HG03064 (cell line): ENCODE results near the gene ERCC4.

Source experiments
- ATAC-seq: cut with Tn5 transposase; IDR thresholded peaks from one replicate; pipeline ENCODE4 v1.9.1; 2021; ENCODE audit warnings: low read depth; ENCODE audit not compliant: unreplicated experiment

Gene ERCC4

DNA sequence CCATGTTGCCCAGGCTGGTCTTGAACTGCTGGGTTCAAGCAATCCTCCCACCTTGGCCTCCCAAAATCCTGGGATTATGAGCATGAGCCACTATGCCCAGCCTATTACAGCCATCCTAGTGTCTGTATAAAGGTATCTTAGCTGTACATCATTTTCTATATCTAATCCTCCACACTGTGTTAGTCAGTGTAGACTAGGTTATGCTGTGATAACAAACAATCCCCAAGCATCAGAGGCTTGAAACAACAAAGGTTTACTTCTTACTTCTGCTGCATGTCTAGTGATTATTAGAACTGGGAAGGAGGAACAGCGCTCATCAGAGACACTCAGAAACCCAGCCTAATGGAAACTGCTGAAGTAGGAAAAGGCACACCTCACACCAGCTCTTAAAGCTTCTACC, 68.1 kb downstream of the ERCC4 start:
- ATAC-seq, result no peak

- no peak for ATAC-seq
Measured at GRCh38 chr16:13992322-13992721, 72.4 kb downstream of the ERCC4 start.

DNA sequence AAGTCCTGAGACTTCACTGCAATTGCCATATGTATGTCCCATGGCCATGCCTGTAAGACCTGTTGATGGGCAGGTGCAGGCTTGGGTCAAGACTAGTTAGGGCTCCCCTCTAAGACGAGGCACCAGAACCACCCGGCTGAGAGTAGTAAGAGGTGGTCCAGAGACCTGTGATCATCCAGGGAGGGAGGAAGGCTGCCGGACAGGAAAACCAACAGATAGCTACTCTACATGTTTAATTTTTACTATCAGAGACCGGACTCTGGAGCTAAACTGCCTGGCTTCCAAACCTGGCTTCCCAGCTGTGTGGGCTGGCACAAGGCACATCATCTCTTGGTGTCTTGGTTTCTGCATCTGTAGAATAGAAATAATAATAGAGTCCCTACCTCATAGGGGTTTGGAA, 73.0 kb downstream of the ERCC4 start:
- ATAC-seq, result no peak

DNA sequence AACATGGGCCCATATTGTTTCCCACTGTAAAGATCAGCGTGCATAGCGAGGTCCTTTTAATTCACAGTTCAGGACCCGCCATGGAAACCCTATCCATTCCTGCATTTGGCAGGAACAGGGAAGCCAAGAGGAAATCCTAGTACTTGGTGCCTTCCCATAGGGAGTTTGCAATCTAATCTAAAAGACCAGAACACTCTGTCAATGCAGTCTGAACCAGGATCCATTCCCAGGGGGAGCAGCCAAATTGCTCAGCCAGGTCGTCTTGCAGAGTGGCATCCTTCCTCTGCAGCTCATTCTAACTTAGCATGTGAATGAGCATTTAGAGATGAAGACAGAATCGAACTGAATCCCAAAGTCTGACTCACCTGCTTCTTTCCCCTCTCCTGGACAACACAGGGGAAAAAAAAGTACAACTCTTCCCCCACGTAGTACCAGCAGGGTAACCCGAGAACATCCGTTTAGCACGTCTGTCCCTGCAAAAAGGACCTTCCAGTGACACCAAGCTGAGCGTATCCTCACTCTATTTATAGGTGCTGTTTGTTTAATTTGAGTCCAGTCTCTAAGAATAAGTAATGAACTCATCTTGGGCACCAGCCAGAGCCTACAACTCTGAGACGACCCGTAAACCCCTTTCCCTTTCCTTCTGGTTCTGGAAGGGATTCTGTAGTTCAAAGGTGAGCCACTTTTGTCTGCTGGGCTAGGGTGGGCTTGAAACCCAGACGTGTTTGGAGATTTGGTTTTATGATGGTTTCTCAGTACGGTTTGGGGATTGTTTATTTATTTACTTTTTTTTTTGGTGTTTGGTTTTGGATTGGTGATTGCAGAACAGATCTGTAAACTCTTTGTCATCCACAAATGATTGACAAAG, 74.5 kb downstream of the ERCC4 start:
- ATAC-seq, result no peak

GRCh38 chr16:13995194-13995593, 75.2 kb downstream of the ERCC4 start:
- no peak for ATAC-seq

GRCh38 chr16:13996778-13997288, 76.9 kb downstream of the ERCC4 start:
- no peak for ATAC-seq

DNA sequence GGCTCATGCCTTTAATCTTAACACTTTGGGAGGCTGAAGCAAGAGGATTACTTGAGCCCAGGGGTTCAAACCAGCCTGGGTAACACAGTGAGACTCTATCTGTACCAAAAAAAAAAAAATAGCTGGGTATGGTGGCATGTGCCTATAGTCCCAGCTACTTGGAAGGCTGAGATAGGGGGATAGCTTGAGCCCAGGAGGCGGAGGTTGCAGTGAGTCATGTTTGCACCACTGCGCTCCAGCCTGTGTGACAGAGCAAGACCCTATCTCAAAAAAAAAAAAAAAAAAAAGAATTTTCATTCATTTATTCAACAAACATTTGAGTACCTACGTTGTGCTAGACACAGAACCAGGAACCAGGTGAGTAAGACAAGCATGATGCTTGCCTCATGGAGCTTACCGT, 77.6 kb downstream of the ERCC4 start:
- ATAC-seq, result no peak

GRCh38 chr16:13997933-13998332, 78.0 kb downstream of the ERCC4 start:
- ATAC-seq, result peak; percentile 89

GRCh38 chr16:13999071-13999894, 79.3 kb downstream of the ERCC4 start:
- no peak for ATAC-seq

- ATAC-seq, result no peak
Measured at GRCh38 chr16:13999895-14000425, 80.0 kb downstream of the ERCC4 start.

DNA sequence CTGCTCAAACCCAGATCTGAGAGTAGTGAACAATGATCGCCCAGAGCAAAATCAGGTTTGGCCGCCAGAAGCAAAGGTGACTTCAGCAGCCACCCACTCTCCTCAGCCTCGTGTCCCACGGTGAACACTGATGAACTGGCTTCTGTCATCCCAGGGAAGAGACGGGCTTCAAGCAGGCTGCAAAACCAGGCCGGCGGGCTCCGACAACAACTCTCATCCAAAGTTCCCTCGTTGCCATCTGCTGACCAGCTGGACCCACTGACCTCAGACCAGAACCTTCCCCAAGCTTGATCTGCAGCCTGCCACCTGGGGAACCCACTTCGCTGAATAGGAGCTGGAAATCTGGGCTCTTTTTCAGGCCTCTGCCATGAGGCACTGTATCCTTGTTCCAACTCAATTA, 81.6 kb downstream of the ERCC4 start:
- ATAC-seq, result no peak
